HepG2 (cell line): ENCODE measurements around the gene SERPINA3. TPM values are rescaled to one million over a fixed set of nuclear protein-coding genes. Genes with fewer than 3 reads are reported as not detected.

Source experiments
- BHLHE40 ChIP-seq: IDR thresholded peaks from 2 replicates; pipeline ENCODE4 v1.6.1; 2011; ENCODE audit warnings: low read length, improper control_type of control experiment
- CAMTA2 ChIP-seq: sonication (generic); formaldehyde crosslinking; IDR thresholded peaks from 2 replicates; pipeline ENCODE4 v1.4.0; 2020; ENCODE audit warnings: mild to moderate bottlenecking, missing genetic modification reagents, borderline replicate concordance
- CBFB ChIP-seq: sonication (generic); formaldehyde crosslinking; IDR thresholded peaks from 2 replicates; pipeline ENCODE4 v1.4.0; 2020; ENCODE audit warnings: missing genetic modification reagents
- CREB3 ChIP-seq: sonication (generic); formaldehyde crosslinking; IDR thresholded peaks from 2 replicates; pipeline ENCODE4 v1.5.0; 2020; ENCODE audit warnings: missing genetic modification reagents
- IRF2 ChIP-seq: IDR thresholded peaks from 2 replicates; pipeline ENCODE4 v1.6.1; 2018; ENCODE audit warnings: missing genetic modification reagents, missing compliant biosample characterization
- KDM2A ChIP-seq: sonication (generic); formaldehyde crosslinking; IDR thresholded peaks from 2 replicates; pipeline ENCODE4 v1.4.0; 2020; ENCODE audit warnings: low read depth, missing genetic modification reagents, borderline replicate concordance
- NBN ChIP-seq: fragments of 450-650 bp; conservative IDR thresholded peaks from 2 replicates; pipeline ENCODE4 v1.6.1; 2017
- PRPF4 ChIP-seq: fragments of 200-400 bp; formaldehyde crosslinking; IDR thresholded peaks from 2 replicates; pipeline ENCODE4 v1.6.1; 2016; ENCODE audit warnings: low read length, low read depth; ENCODE audit not compliant: poor library complexity, severe bottlenecking
- PTBP1 ChIP-seq: fragments of 200-400 bp; formaldehyde crosslinking; IDR thresholded peaks from 2 replicates; pipeline ENCODE4 v1.6.1; 2018; ENCODE audit warnings: low read length, low read depth; ENCODE audit not compliant: poor library complexity, severe bottlenecking
- TCF7L2 ChIP-seq: IDR thresholded peaks from 2 replicates; pipeline ENCODE4 v1.6.1; 2011; ENCODE audit warnings: mild to moderate bottlenecking, low read depth, low read length, moderate library complexity
- TEF ChIP-seq: sonication (generic); formaldehyde crosslinking; IDR thresholded peaks from 2 replicates; pipeline ENCODE4 v1.5.0; 2020; ENCODE audit warnings: missing genetic modification reagents
- THAP8 ChIP-seq: sonication (generic); formaldehyde crosslinking; IDR thresholded peaks from 2 replicates; pipeline ENCODE4 v1.5.1; 2020; ENCODE audit warnings: missing genetic modification reagents, mild to moderate bottlenecking, borderline replicate concordance
- THYN1 ChIP-seq: sonication (generic); formaldehyde crosslinking; IDR thresholded peaks from 2 replicates; pipeline ENCODE4 v1.8.1; 2023; ENCODE audit warnings: low read depth, mild to moderate bottlenecking, moderate library complexity, missing genetic modification reagents, borderline replicate concordance
- ZBTB43 ChIP-seq: sonication (generic); formaldehyde crosslinking; conservative IDR thresholded peaks from 2 replicates; pipeline ENCODE4 v1.4.0; 2020; ENCODE audit warnings: missing genetic modification reagents
- ZC3H13 ChIP-seq: sonication (generic); formaldehyde crosslinking; IDR thresholded peaks from 2 replicates; pipeline ENCODE4 v1.8.1; 2023; ENCODE audit warnings: mild to moderate bottlenecking, missing genetic modification reagents, moderate library complexity
- ZMAT3 ChIP-seq: sonication (generic); formaldehyde crosslinking; conservative IDR thresholded peaks from 2 replicates; pipeline ENCODE4 v1.7.0; 2021; ENCODE audit warnings: missing genetic modification reagents
- ZNF629 ChIP-seq: sonication (generic); formaldehyde crosslinking; conservative IDR thresholded peaks from 2 replicates; pipeline ENCODE4 v1.5.0; 2020; ENCODE audit warnings: missing genetic modification reagents
- ZNF781 ChIP-seq: sonication (generic); formaldehyde crosslinking; IDR thresholded peaks from 2 replicates; pipeline ENCODE4 v1.5.1; 2020; ENCODE audit warnings: borderline replicate concordance, mild to moderate bottlenecking, missing genetic modification reagents; ENCODE audit errors: not compliant biosample characterization
- ZNF790 ChIP-seq: sonication (generic); formaldehyde crosslinking; IDR thresholded peaks from 2 replicates; pipeline ENCODE4 v1.8.0; 2022; ENCODE audit warnings: missing genetic modification reagents, mild to moderate bottlenecking, borderline replicate concordance
- polyA plus RNA-seq, 8 experiments: library from polyadenylated mRNA; depleted of rRNA in 3 of 8; stranded (reverse) in 7 of 8; unstranded in 1 of 8; fragments of >200 nt; fragmentation: Illumina TruSeq in 4 of 8; extraction: Trizol in 4 of 8; gene quantifications; 2 replicates each; pipeline versions ENCODE4 v1.2.1 to v1.2.3, GENCODE V29; 2011 to 2016; ENCODE audit warnings: low read depth in 4 of 8, missing spikeins in 1 of 8, mixed read lengths in 1 of 8; ENCODE audit not compliant: insufficient read depth in 1 of 8
- total RNA-seq, 5 experiments: library from RNA; depleted of rRNA; stranded (reverse); fragments of >200 nt; fragmentation: Illumina TruSeq; extraction: Trizol; gene quantifications; 2 replicates each; pipeline ENCODE4 v1.2.3, GENCODE V29; 2016; ENCODE audit warnings: low read depth in 1 of 5
- TF ChIP-seq, protein P1 (sequence below): sonication (generic); formaldehyde crosslinking; IDR thresholded peaks from 2 replicates; pipeline ENCODE4; 2020; ENCODE audit warnings: missing genetic modification reagents, mild to moderate bottlenecking, borderline replicate concordance
- TF ChIP-seq, protein P2 (sequence below): IDR thresholded peaks from 2 replicates; pipeline ENCODE4 v1.6.1; 2012; ENCODE audit warnings: inconsistent platforms
- TF ChIP-seq, protein P3 (sequence below): sonication (generic); formaldehyde crosslinking; IDR thresholded peaks from 2 replicates; pipeline ENCODE4 v1.8.0; 2022; ENCODE audit warnings: mild to moderate bottlenecking, missing genetic modification reagents, moderate library complexity

The SERPINA3 gene
- total and polyA plus RNA-seq, 2 of the 13 experiments (the other 11 are each of a cell fraction or from before 2014, with no cell fraction given), result 825 to 2,200 TPM

DNA sequence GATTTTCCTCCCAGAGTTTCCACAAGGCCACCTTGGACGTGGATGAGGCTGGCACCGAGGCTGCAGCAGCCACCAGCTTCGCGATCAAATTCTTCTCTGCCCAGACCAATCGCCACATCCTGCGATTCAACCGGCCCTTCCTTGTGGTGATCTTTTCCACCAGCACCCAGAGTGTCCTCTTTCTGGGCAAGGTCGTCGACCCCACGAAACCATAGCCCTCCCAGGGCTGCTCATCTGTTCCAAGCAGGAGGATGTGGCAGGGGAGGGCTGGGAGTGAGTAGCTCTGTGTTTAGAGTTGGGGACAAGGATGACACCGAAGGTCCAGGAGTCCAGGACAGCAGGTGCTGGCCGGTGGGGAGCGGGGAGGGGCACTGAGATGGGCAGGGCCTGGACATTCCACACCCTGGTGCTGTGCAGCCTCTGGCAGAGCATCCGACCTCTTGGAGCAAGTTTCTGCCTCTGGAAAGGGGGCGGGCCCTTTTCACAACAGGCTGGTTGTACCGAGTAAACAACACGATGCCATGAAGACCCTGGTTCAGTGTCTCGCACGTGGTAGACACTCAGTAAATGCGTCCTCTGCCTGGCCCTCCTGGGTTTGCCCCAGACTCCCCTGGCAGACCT is 42.7 kb upstream of the SERPINA3 start (continued):
- no peak for TF ChIP-seq ZBTB43 (CRISPR knock-in tag)
- no peak for TF ChIP-seq PTBP1
- no peak for TF ChIP-seq CBFB
- TF ChIP-seq, protein P1, sequence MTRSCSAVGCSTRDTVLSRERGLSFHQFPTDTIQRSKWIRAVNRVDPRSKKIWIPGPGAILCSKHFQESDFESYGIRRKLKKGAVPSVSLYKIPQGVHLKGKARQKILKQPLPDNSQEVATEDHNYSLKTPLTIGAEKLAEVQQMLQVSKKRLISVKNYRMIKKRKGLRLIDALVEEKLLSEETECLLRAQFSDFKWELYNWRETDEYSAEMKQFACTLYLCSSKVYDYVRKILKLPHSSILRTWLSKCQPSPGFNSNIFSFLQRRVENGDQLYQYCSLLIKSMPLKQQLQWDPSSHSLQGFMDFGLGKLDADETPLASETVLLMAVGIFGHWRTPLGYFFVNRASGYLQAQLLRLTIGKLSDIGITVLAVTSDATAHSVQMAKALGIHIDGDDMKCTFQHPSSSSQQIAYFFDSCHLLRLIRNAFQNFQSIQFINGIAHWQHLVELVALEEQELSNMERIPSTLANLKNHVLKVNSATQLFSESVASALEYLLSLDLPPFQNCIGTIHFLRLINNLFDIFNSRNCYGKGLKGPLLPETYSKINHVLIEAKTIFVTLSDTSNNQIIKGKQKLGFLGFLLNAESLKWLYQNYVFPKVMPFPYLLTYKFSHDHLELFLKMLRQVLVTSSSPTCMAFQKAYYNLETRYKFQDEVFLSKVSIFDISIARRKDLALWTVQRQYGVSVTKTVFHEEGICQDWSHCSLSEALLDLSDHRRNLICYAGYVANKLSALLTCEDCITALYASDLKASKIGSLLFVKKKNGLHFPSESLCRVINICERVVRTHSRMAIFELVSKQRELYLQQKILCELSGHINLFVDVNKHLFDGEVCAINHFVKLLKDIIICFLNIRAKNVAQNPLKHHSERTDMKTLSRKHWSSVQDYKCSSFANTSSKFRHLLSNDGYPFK, result no peak
- TF ChIP-seq NBN, result no peak
- TF ChIP-seq CREB3 (CRISPR knock-in tag), result no peak
- no peak for TF ChIP-seq ZNF781
- TF ChIP-seq, protein P2, sequence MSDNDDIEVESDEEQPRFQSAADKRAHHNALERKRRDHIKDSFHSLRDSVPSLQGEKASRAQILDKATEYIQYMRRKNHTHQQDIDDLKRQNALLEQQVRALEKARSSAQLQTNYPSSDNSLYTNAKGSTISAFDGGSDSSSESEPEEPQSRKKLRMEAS, result peak; percentile 67
- TF ChIP-seq THAP8 (CRISPR knock-in tag), result no peak
- TF ChIP-seq, protein P3, sequence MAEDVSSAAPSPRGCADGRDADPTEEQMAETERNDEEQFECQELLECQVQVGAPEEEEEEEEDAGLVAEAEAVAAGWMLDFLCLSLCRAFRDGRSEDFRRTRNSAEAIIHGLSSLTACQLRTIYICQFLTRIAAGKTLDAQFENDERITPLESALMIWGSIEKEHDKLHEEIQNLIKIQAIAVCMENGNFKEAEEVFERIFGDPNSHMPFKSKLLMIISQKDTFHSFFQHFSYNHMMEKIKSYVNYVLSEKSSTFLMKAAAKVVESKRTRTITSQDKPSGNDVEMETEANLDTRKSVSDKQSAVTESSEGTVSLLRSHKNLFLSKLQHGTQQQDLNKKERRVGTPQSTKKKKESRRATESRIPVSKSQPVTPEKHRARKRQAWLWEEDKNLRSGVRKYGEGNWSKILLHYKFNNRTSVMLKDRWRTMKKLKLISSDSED, result no peak
- 0 out of 2 replicates have a peak, but pooled peaks have one; percentile 51 for TF ChIP-seq ZC3H13 (CRISPR knock-in tag)
- no peak for TF ChIP-seq ZMAT3 (CRISPR knock-in tag)
- TF ChIP-seq KDM2A (CRISPR knock-in tag), result no peak
- no peak for TF ChIP-seq ZNF629
- no peak for TF ChIP-seq TCF7L2
- TF ChIP-seq CAMTA2 (CRISPR knock-in tag), result no peak
- no peak for TF ChIP-seq BHLHE40
- TF ChIP-seq THYN1, result no peak
- TF ChIP-seq ZNF790, result no peak
- TF ChIP-seq PRPF4, result no peak
- peak; percentile 35; the same call in 1 of the 2 replicates for TF ChIP-seq IRF2 (CRISPR knock-in tag)
- no peak for TF ChIP-seq TEF (CRISPR knock-in tag)
